HEK293 (cell line): ENCODE results near the gene TMEM170A.

ENCODE experiments used
- CTCF ChIA-PET: fragments of 350-600 bp; formaldehyde crosslinking; extraction: SDS; loops from one replicate; lab custom pipeline; 2021; ENCODE audit warnings: antibody characterized with exemption; lab: Yijun Ruan, JAX
- POLR2A ChIA-PET: fragments of 300-600 bp; formaldehyde crosslinking; extraction: SDS; loops from one replicate; lab custom pipeline; 2020; ENCODE audit warnings: antibody characterized with exemption, inconsistent platforms; lab: Yijun Ruan, JAX
- H3K27ac ChIP-seq: fragments of 200-500 bp; sonication (Bioruptor generic); 2 replicates; pipeline ENCODE4 v1.5.1; 2014; ENCODE audit warnings: low read depth, low read length, control low read depth, inconsistent platforms; ENCODE audit errors: extremely low read depth
- H3K36me3 ChIP-seq, 2 experiments: fragments of 200-500 bp in 1 of 2; sonication (Bioruptor generic) in 1 of 2; 1 replicate in 1 of 2; 2 replicates in 1 of 2; pipeline ENCODE4 v1.5.1; 2014 to 2017; ENCODE audit warnings: inconsistent platforms in 2 of 2, low read length in 2 of 2; ENCODE audit not compliant: control insufficient read depth in 2 of 2, insufficient read depth in 1 of 2
- H3K4me1 ChIP-seq: fragments of 200-500 bp; sonication (Bioruptor generic); 2 replicates; pipeline ENCODE4 v1.5.1; 2014; ENCODE audit warnings: mild to moderate bottlenecking, low read length, inconsistent platforms; ENCODE audit not compliant: control insufficient read depth, insufficient read depth
- H3K4me3 ChIP-seq: 2 replicates; pipeline ENCODE4 v1.5.1; 2011; ENCODE audit warnings: low read depth, mild to moderate bottlenecking, control low read depth, low read length, moderate library complexity
- H3K9me3 ChIP-seq: fragments of 200-500 bp; sonication (Bioruptor generic); 2 replicates; pipeline ENCODE4 v1.5.1; 2014; ENCODE audit warnings: low read depth, low read length, inconsistent platforms; ENCODE audit not compliant: control insufficient read depth, insufficient read depth
- BCL11B ChIP-seq: fragments of 450-650 bp; formaldehyde crosslinking; IDR thresholded peaks from 2 replicates; pipeline ENCODE4 v1.5.1; 2016; ENCODE audit warnings: low read depth, missing biosample characterization, missing genetic modification characterization
- ELK4 ChIP-seq: IDR thresholded peaks from 2 replicates; pipeline ENCODE4 v1.6.1; 2011; ENCODE audit warnings: mild to moderate bottlenecking, low read depth, low read length, borderline replicate concordance
- KLF9 ChIP-seq: fragments of 450-650 bp; formaldehyde crosslinking; IDR thresholded peaks from 2 replicates; pipeline ENCODE4 v1.5.1; 2016; ENCODE audit warnings: missing biosample characterization, missing genetic modification characterization, low read depth
- MEIS1 ChIP-seq: sonication (generic); formaldehyde crosslinking; IDR thresholded peaks from 2 replicates; pipeline ENCODE4 v1.8.1; 2022; ENCODE audit warnings: missing genetic modification reagents, mild to moderate bottlenecking, borderline replicate concordance
- PRDM2 ChIP-seq: fragments of 450-650 bp; formaldehyde crosslinking; IDR thresholded peaks from 2 replicates; pipeline ENCODE4 v1.5.1; 2016; ENCODE audit warnings: missing biosample characterization, missing genetic modification characterization, borderline replicate concordance
- SCRT2 ChIP-seq: fragments of 450-650 bp; formaldehyde crosslinking; IDR thresholded peaks from 2 replicates; pipeline ENCODE4 v1.5.1; 2016; ENCODE audit warnings: missing biosample characterization, missing genetic modification characterization
- ZBTB49 ChIP-seq: fragments of 450-650 bp; formaldehyde crosslinking; IDR thresholded peaks from 2 replicates; pipeline ENCODE4 v1.5.1; 2016; ENCODE audit warnings: missing biosample characterization, missing genetic modification characterization, low read depth
- ZEB2 ChIP-seq: fragments of 450-650 bp; formaldehyde crosslinking; IDR thresholded peaks from 2 replicates; pipeline ENCODE4 v1.5.1; 2016; ENCODE audit warnings: missing biosample characterization, missing genetic modification characterization
- ZFP41 ChIP-seq: fragments of 450-650 bp; formaldehyde crosslinking; IDR thresholded peaks from 2 replicates; pipeline ENCODE4 v1.5.1; 2016; ENCODE audit warnings: missing biosample characterization, missing genetic modification characterization, borderline replicate concordance
- ZNF121 ChIP-seq: fragments of 450-650 bp; formaldehyde crosslinking; IDR thresholded peaks from 2 replicates; pipeline ENCODE4 v1.5.1; 2016; ENCODE audit warnings: missing biosample characterization, missing genetic modification characterization
- ZNF366 ChIP-seq: fragments of 450-650 bp; formaldehyde crosslinking; conservative IDR thresholded peaks from 2 replicates; pipeline ENCODE4 v1.5.1; 2016; ENCODE audit warnings: missing biosample characterization, missing genetic modification characterization
- ZNF423 ChIP-seq: fragments of 450-650 bp; formaldehyde crosslinking; IDR thresholded peaks from 2 replicates; pipeline ENCODE4 v1.5.1; 2016; ENCODE audit warnings: missing biosample characterization, missing genetic modification characterization
- ZNF580 ChIP-seq: fragments of 450-650 bp; formaldehyde crosslinking; IDR thresholded peaks from 2 replicates; pipeline ENCODE4 v1.5.1; 2016; ENCODE audit warnings: missing biosample characterization, missing genetic modification characterization
- ZNF610 ChIP-seq: fragments of 450-650 bp; formaldehyde crosslinking; IDR thresholded peaks from 2 replicates; pipeline ENCODE4 v1.5.1; 2016; ENCODE audit warnings: missing biosample characterization, missing genetic modification characterization, borderline replicate concordance
- ZNF843 ChIP-seq: fragments of 450-650 bp; formaldehyde crosslinking; IDR thresholded peaks from 2 replicates; pipeline ENCODE4 v1.5.1; 2016; ENCODE audit warnings: missing biosample characterization, missing genetic modification characterization
- TF ChIP-seq, protein P1 (sequence below): fragments of 450-650 bp; IDR thresholded peaks from 2 replicates; pipeline ENCODE4 v1.5.1; 2018; ENCODE audit warnings: missing biosample characterization, missing genetic modification characterization

Gene TMEM170A

DNA sequence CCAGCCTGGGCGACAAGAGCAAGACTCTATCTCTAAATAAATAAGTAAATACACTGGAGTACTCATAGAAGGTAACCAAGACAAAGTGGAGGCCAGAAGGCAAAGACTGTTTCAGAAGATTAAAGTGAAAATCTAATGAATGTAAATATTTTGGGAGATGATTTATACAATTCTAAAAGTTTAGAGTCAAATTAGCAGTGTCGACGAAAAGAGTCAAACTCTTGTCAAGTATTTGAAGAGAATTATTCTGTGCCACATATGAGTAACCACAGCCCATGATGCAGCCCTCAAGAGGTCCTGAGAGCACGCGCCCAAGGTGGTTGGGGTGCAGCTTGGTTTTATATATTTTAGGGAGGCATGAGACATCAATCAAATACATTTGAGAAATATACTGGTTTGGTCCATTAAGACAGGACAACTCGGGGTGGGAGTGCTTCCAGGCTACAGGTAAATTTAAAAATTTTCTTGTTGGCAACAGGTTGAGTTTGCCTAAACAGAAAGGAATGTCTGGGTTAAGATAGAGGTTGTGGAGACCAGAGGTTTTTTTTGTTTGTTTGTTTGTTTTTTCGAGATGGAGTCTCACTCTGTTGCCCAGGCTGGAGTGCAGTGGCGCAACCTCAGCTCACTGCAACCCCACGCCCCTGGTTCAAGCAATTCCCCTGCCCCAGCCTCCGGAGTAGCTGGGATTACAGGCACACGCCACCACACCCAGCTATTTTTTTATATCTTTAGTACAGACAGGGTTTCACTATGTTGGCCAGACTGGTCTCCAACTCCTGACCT lies 34.7 kb downstream of the TMEM170A start:
- Histone ChIP-seq H3K4me3 (no peak overlapping the region), H3K9me3 (no peaks in the 10 kb centered on the region), H3K36me3 (peaks cover 0 to 3% of the 10 kb centered on the region in 2 experiments; a peak in 1 of 3 replicates), H3K4me1 (no peaks in the 10 kb centered on the region), H3K27ac (no peak overlapping the region)
- TF ChIP-seq SCRT2 (tag by site-specific recombination) (peak; percentile 64), BCL11B (tag by site-specific recombination) (no peak), PRDM2 (no peak), ZNF366 (tag by site-specific recombination) (no peak), MEIS1 (CRISPR knock-in tag) (no peak), ZNF610 (no peak), ZNF580 (tag by site-specific recombination) (no peak), ZBTB49 (tag by site-specific recombination) (no peak), ELK4 (no peak), KLF9 (tag by site-specific recombination) (no peak), ZNF843 (tag by site-specific recombination) (no peak), ZEB2 (tag by site-specific recombination) (no peak), ZNF121 (peak; percentile 46; the same call in 1 of the 2 replicates), ZFP41 (tag by site-specific recombination) (no peak), ZNF423 (tag by site-specific recombination) (no peak)
- TF ChIP-seq, protein P1, sequence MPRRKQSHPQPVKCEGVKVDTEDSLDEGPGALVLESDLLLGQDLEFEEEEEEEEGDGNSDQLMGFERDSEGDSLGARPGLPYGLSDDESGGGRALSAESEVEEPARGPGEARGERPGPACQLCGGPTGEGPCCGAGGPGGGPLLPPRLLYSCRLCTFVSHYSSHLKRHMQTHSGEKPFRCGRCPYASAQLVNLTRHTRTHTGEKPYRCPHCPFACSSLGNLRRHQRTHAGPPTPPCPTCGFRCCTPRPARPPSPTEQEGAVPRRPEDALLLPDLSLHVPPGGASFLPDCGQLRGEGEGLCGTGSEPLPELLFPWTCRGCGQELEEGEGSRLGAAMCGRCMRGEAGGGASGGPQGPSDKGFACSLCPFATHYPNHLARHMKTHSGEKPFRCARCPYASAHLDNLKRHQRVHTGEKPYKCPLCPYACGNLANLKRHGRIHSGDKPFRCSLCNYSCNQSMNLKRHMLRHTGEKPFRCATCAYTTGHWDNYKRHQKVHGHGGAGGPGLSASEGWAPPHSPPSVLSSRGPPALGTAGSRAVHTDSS (tag by site-specific recombination) = no peak
- POLR2A ChIA-PET = no interaction called here
- CTCF ChIA-PET = interaction anchor here (0.6 to 0.7 kb wide), 3 partner anchors 18 to 133 kb away, joined by 3 to 5 read pairs (median 5); no protein-coding TSS in a partner anchor
